Stimulated activated CD4-positive, alpha-beta T cell treated with anti-CD3 and anti-CD28 coated beads, TNF-alpha, amount 100 ng/mL, for 4 hours (primary cell): Measurements from ENCODE around the gene LRRC37A2.
A peak's percentile ranks its signal among the peaks of the same experiment; 100 is the strongest.
"Not testable (repeated sequence)": the region's sequence is repeated elsewhere in the genome, so short reads cannot be mapped to it uniquely, and the experiment has no call there.

Experiments
- DNase-seq, 3 experiments: peaks; one replicate each; pipeline ENCODE4 v3.0.0-alpha.2; 2020; ENCODE audit warnings: low read depth in 3 of 3

LRRC37A2 gene

GRCh38 chr17:46512168-46512567, at the start of gene LRRC37A2:
LRRC37A2 (plus strand) TSS chr17:46512468; CDS start chr17:46512713, 245 bp downstream.
- not testable (repeated sequence) for DNase-seq

DNA sequence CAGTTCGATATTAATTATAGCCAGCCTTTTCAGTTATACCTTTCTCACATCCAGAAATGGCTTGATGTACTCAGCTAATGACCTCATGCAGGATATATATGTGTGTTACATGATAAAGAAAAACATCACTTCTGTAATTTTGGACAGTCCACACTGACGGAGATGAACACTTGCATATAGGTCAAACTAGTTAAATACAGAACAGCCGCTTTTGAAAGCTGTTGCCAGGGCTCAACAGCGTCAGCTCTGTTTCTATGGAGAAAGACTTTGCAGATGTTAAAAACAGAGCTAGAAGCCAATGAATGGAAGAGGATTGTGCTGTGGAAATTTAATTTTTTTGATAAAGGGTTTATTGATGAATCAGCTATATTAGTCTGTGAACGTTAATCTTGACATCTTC, 44.6 kb upstream of the LRRC37A2 start:
- not testable (repeated sequence) for DNase-seq

DNA sequence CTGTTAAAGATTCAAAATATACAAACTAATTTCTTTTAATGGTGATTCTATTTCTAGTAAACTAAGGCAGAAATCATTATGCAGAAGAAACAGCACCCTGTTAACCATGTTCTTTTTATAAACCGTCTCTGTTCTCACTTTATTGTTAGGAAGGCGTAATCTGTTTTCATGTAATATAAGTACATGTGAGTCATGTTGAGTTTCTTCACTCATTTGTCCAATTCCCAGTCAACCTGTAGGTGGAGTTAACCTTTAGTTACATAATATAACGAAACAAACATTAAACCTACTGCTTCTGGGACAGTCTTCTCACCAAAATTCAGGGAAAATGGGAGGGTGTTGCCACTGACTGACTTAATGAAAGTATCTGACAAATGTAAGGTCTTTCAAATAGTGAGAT, 37.8 kb upstream of the LRRC37A2 start:
- DNase-seq, result not testable (repeated sequence)

DNA sequence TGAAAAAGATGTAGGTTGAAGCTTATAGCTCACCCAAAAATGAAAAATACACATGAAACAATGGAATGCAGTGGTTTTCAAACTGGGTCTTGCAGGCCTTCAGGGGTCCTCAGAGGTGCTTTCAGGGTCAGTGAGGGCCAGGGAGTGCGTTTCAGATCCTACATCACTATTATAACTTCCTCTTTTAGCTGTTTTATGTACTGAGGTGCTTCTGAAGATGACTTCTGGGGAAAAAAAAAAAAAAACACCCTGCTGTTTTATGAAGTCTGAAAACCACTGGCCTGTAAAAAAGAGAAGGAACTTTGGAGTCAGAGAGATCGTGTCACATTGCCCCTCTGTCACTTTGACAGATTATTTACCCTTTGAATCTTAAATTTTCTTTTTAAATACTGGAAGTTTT, 36.7 kb upstream of the LRRC37A2 start:
- not testable (repeated sequence) for DNase-seq

- DNase-seq, result not testable (repeated sequence)
Measured at GRCh38 chr17:46478823-46479222, 33.4 kb upstream of the LRRC37A2 start.

- DNase-seq, result not testable (repeated sequence)
Measured at GRCh38 chr17:46481310-46481709, 31.0 kb upstream of the LRRC37A2 start.

- not testable (repeated sequence) for DNase-seq
Measured at GRCh38 chr17:46492021-46492420, 20.2 kb upstream of the LRRC37A2 start.

- DNase-seq, result not testable (repeated sequence)
Measured at GRCh38 chr17:46499437-46500139, 12.7 kb upstream of the LRRC37A2 start.

- not testable (repeated sequence) for DNase-seq
Measured at GRCh38 chr17:46505896-46506295, 6.4 kb upstream of the LRRC37A2 start.

DNA sequence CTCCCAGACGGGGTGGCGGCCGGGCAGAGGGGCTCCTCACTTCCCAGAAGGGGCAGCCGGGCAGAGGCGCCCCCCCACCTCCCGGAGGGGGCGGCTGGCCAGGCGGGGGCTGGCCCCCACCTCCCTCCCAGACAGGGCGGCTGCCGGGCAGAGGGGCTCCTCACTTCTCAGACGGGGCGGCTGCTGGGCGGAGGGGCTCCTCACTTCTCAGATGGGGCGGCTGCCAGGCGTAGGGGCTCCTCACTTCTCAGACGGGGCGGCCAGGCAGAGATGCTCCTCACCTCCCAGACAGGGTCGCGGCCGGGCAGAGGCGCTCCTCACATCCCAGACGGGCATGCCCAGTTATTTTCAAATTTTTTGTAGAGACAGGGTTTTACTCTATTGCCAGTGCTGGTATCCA, 22.4 kb downstream of the LRRC37A2 start:
- not testable (repeated sequence) for DNase-seq

GRCh38 chr17:46548607-46549006, 36.3 kb downstream of the LRRC37A2 start:
- not testable (repeated sequence) for DNase-seq

DNA sequence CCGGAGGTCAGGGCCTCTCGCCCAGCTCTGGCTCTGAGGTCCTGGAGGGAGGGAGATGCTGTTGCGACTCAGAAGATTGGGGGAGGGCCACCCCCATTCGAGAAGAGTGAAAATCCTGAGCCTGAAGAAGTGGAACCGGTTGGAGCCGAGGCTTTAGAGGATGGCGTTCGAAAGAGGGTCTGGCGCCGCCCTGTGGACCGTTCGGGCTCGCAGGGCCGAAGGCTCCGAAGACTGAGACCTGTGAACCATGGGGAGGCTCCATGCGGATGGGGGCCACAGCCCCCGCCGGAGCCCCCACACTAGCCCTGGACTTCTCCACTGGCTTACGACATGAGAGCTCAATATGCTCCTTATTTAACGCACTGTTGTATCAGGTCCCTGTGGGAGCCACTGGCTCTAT, 46.9 kb downstream of the LRRC37A2 start:
- not testable (repeated sequence) for DNase-seq

DNA sequence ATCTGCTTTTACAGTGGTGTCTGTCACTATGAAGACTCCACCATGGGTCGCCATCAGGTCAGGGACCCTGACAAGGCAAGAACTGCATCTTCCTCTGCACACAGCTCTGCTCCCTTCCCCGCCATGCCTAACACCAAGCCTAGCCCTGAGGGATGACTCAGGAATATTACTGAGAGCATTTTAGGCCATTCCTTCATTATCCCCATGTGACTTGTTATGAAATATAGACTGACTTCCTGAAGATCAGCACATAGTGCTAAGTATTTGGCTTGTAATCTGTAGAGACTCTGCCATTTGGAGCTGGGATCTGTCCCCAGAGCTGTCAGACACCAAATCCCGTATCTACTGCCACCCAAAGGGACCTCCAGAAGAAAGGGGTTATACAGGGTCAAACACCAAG, 47.8 kb downstream of the LRRC37A2 start:
- DNase-seq, result not testable (repeated sequence)

DNA sequence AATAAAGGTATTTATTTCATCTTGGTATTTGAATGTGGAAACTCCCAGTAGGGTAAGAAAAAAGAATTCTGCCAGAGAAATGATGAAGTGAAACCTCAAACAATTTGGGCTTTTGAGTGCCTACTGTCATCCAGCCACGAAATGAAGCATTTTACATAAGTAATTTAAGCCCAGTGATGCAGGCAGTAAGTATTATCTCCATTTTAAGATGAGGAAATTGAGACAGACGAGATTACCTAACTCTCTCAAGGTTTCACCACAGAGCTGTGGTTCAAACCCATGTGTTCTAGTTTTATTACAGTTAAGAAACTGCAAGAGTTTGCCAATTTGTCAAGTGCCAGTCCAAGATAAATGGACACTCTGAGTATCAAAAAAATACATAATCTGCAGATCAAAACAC, 54.0 kb downstream of the LRRC37A2 start:
- DNase-seq, result not testable (repeated sequence)

DNA sequence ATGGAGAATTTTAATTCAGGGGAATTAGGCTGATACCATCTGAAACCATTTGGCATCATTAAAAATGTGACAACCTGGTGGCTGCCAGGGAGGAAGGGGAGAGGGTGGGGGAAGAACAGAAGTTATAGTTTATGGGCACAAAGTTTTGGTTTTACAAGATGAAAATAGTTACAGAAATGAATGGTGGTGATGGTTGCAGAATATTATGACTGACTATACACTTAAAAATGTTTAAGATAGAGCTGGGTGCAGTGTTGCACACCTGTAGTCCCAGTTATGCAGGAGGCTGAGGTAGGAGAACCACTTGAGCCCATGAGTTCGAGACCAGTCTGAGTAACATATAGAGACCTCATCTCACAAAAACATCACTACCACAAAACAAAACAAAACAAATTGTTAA, 54.7 kb downstream of the LRRC37A2 start:
- not testable (repeated sequence) for DNase-seq

GRCh38 chr17:46571796-46572195, 59.5 kb downstream of the LRRC37A2 start:
- not testable (repeated sequence) for DNase-seq

DNA sequence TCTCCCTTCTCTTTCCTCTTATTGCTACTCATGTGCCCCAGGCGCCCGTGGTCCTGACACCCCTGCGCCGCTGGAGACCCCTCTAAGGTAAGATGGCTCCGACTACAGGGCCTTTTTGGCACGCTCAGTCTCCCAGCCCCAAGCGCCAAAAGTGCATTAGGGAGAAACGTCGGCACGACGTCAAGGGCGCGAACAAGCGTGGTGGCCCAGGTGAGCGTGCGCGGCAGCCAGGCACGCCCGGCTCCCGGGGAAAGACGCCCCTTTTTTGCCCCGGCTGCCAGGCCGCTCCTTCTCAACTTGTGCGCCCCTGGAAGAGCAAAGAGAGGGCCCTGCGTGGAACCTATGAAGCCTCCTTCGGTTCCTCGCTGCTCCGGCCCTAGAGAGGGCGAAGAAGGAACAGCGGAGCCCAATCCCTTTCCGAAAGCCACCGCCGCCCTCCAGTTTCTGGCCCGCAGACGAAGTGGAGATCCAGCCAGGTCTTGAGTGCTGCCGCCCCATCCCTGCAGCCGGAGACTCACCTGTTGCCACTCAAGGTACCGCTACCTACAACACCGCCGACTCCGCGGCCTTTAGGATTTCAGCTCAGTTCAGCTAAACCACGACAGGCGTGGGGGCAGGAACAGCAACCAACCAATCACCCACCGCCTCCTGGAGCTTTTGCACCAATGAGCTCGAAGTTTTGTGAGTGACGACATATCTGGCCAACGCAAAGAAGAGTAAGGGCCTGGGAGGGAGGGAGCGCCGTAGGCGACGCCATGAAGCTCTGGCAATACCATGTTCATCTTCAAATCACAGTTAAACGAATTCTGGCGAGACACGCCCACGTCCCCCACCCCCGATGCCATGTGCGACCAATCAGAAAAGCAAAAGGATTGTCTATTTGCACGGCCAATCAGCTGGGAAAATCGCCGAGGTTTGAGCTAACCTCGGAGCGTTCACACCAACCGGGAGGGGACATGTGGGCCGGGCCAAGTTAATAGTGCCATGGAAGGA, 67.1 kb downstream of the LRRC37A2 start, which contains the start of gene ARL17A:
ARL17A (minus strand) TSS at position 609 of the 993 bp plus-strand sequence. CDS start 3,369 bp downstream, outside the sequence.
- DNase-seq, result peak; percentile 34 to 70 (median 59)

GRCh38 chr17:46580082-46580481, 67.8 kb downstream of the LRRC37A2 start:
- not testable (repeated sequence) for DNase-seq

GRCh38 chr17:46585444-46585843, 73.2 kb downstream of the LRRC37A2 start:
- not testable (repeated sequence) for DNase-seq

DNA sequence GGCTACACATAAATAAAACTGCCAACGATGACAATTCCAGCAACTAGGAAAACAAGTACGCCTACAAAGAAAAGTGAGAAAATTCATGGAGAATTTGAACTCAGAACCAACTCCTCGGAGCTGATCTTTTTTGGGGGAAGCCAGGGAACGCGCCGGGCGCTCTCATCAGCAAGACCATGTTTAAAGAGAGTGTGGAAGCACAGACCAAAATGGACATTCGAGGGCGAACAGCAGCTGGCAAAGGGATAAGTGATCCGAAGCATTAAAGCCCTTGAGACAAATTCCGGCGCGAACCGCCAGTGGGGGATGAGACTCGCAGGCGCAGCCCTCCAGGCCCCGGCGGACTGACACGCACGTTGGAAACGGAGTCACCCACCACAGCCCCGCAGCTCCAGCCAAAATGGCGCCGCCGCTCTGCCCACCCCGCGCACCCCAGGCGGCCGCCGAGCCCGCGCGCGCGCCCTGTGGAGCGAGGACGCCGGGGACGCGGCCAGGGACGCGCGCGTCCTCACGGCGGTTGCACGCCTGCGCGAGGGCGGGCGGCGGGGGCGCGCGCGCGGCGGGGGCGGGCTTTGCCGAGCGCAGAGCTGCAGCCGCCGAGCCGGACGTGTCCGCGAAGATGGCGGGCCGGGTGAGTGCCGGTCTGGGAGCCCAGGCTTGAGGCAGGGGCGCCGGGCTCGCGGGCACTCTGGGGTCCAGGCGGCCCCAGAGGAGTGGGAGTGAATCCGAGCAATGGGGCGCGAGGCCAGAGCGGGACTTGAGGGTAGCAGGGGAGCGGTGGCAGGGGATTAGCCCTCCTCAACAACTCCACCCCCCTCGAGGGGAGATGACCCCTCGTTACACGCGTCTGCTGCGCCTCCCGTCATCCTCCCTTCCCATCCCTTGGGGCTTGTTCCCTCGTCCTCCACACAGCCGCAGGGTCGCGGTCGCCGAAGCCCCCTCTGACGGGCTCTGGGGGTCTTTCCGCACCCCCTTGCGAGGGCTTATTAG, 78.2 kb downstream of the LRRC37A2 start, which contains the start of gene NSF:
NSF (plus strand) TSS at position 513 of the 990 bp plus-strand sequence; CDS start at position 620, 107 bp downstream.
- DNase-seq, result not testable (repeated sequence)

DNA sequence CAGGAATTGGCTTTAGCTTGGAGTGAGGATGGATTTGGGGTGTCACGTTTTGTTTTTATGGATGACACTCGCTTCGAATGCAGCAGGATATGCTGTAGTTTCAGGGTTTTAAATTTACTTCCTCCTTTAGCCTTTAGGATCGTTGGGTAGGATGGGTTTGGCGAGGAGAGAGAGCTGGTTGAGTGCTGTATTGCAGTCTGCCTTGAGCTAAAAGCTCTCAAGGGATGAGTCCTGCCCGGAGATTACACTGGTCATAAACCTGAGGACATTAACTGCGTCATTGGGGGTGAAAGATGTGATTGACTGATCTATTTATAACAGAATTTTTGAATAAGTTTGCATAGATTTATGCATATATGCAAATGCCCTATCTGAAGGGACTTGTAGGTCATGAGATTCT, 79.1 kb downstream of the LRRC37A2 start:
- DNase-seq, result not testable (repeated sequence)
